Left colon (tissue), 2 donors: ENCODE measurements around the gene DNAJB8. TPM values are rescaled to one million over a fixed set of nuclear protein-coding genes. Genes with fewer than 3 reads are reported as not detected.

Experiments
- total RNA-seq, 2 donors: library from RNA; stranded (reverse); fragmentation: NEBNext Ultra II Directional; extraction: Animal tissue kit (Norgen Biotek cat#: 25700); gene quantifications; one replicate each; pipeline ENCODE4 v1.2.1, GENCODE V29; 2021
- donor health status: DM: no; HTN: no; CAD: no.
- donor health status: DM: yes; HTN: yes; CAD: no.

The DNAJB8 gene
- total RNA-seq, 2 donors from 2014 or later = not detected

Other genes starting within 250 kb of the DNAJB8 start
- gene GATA2, start 26.3 kb upstream of the DNAJB8 start, total RNA-seq = 1 to 10 TPM; 2.6 to 6.0 TPM
- gene RPN1, start 183.9 kb upstream of the DNAJB8 start, total RNA-seq = 100 to 1,000 TPM; 167 to 202 TPM